WTC11 (cell line): ENCODE data around the gene CACNB4. TPM values are rescaled to one million over a fixed set of nuclear protein-coding genes. Genes with fewer than 3 reads are reported as not detected.
A peak's percentile ranks its signal among the peaks of the same experiment; 100 is the strongest.

Experiments
- ATAC-seq: fragments of 200-7000 bp; cut with Tn5 transposase; 2 replicates; pipeline ENCODE4 v1.10.0; 2021; ENCODE audit warnings: mild to moderate bottlenecking, moderate library complexity
- CTCF ChIA-PET: fragments of 300-600 bp; sonication (Branson Sonifier 250); formaldehyde crosslinking; loops from one replicate; lab custom pipeline; 2021; ENCODE audit warnings: antibody characterized with exemption; lab: Charles Lee
- POLR2A ChIA-PET: fragments of 350-600 bp; sonication (Branson Sonifier 250); formaldehyde crosslinking; loops from one replicate; lab custom pipeline; 2021; ENCODE audit warnings: antibody characterized with exemption; lab: Charles Lee
- DNase-seq: peaks from one replicate; pipeline ENCODE4 v3.0.0; 2021; ENCODE audit warnings: low spot score
- H3K27ac Mint-ChIP-seq: 2 replicates; pipeline ENCODE4 v1.8.0; 2021; ENCODE audit warnings: mixed read lengths
- H3K27me3 Mint-ChIP-seq: 2 replicates; pipeline ENCODE4 v1.8.0; 2021; ENCODE audit warnings: low read depth, mild to moderate bottlenecking, moderate library complexity, mixed read lengths
- H3K36me3 Mint-ChIP-seq: 2 replicates; pipeline ENCODE4 v1.8.0; 2021; ENCODE audit warnings: mixed read lengths
- H3K4me1 Mint-ChIP-seq: 2 replicates; pipeline ENCODE4 v1.8.0; 2022; ENCODE audit warnings: mixed read lengths
- H3K4me3 Mint-ChIP-seq: 2 replicates; pipeline ENCODE4 v1.8.0; 2021; ENCODE audit warnings: mild to moderate bottlenecking, moderate library complexity, mixed read lengths
- H3K9me3 Mint-ChIP-seq: 2 replicates; pipeline ENCODE4 v1.8.0; 2021; ENCODE audit warnings: mixed read lengths
- AR ChIP-seq: fragments of 250-450 bp; sonication (Bioruptor Pico); IDR thresholded peaks from 2 replicates; pipeline ENCODE4 v1.9.0; 2021; ENCODE audit warnings: mild to moderate bottlenecking
- CREM ChIP-seq: sonication (generic); formaldehyde crosslinking; IDR thresholded peaks from 2 replicates; pipeline ENCODE4 v1.8.1; 2022; ENCODE audit warnings: mild to moderate bottlenecking, missing genetic modification reagents, moderate library complexity
- E2F1 ChIP-seq: sonication (generic); formaldehyde crosslinking; IDR thresholded peaks from 2 replicates; pipeline ENCODE4 v1.8.0; 2022; ENCODE audit warnings: mild to moderate bottlenecking, missing genetic modification reagents
- E2F4 ChIP-seq: sonication (generic); formaldehyde crosslinking; IDR thresholded peaks from 2 replicates; pipeline ENCODE4 v1.8.1; 2022; ENCODE audit warnings: low read depth, mild to moderate bottlenecking, moderate library complexity, missing genetic modification reagents, borderline replicate concordance
- ERG ChIP-seq: fragments of 250-450 bp; sonication (Bioruptor Pico); IDR thresholded peaks from 2 replicates; pipeline ENCODE4 v1.8.0; 2021; ENCODE audit warnings: mild to moderate bottlenecking
- ESRRA ChIP-seq: sonication (generic); formaldehyde crosslinking; IDR thresholded peaks from 2 replicates; pipeline ENCODE4 v1.8.1; 2022; ENCODE audit warnings: mild to moderate bottlenecking, missing genetic modification reagents, borderline replicate concordance
- JAZF1 ChIP-seq: fragments of 250-450 bp; sonication (Bioruptor Pico); IDR thresholded peaks from 2 replicates; pipeline ENCODE4 v1.9.0; 2021; ENCODE audit warnings: moderate library complexity, mild to moderate bottlenecking, inconsistent platforms
- KAT7 ChIP-seq: sonication (generic); formaldehyde crosslinking; IDR thresholded peaks from 2 replicates; pipeline ENCODE4 v1.8.1; 2023; ENCODE audit warnings: missing genetic modification reagents, mild to moderate bottlenecking, borderline replicate concordance
- PRDM15 ChIP-seq: sonication (generic); formaldehyde crosslinking; IDR thresholded peaks from 2 replicates; pipeline ENCODE4 v1.8.0; 2022; ENCODE audit warnings: missing genetic modification reagents
- RORB ChIP-seq: fragments of 250-450 bp; sonication (Bioruptor Pico); IDR thresholded peaks from 2 replicates; pipeline ENCODE4 v1.9.0; 2021; ENCODE audit warnings: mild to moderate bottlenecking
- STAT6 ChIP-seq: sonication (generic); formaldehyde crosslinking; conservative IDR thresholded peaks from 2 replicates; pipeline ENCODE4 v1.8.1; 2023; ENCODE audit warnings: mild to moderate bottlenecking, low read depth, missing genetic modification reagents, moderate library complexity
- TEAD1 ChIP-seq: sonication (generic); formaldehyde crosslinking; IDR thresholded peaks from 2 replicates; pipeline ENCODE4 v1.8.0; 2022; ENCODE audit warnings: mild to moderate bottlenecking, missing genetic modification reagents
- TP53 ChIP-seq: sonication (generic); formaldehyde crosslinking; IDR thresholded peaks from 2 replicates; pipeline ENCODE4 v1.8.1; 2023; ENCODE audit warnings: mild to moderate bottlenecking, missing genetic modification reagents
- ZNF219 ChIP-seq: sonication (generic); formaldehyde crosslinking; IDR thresholded peaks from 2 replicates; pipeline ENCODE4 v1.8.0; 2023; ENCODE audit warnings: missing genetic modification reagents, mild to moderate bottlenecking, borderline replicate concordance
- ZNF263 ChIP-seq: sonication (generic); formaldehyde crosslinking; IDR thresholded peaks from 2 replicates; pipeline ENCODE4 v1.8.1; 2022; ENCODE audit warnings: low read depth, mild to moderate bottlenecking, moderate library complexity, missing genetic modification reagents
- ZNF423 ChIP-seq: fragments of 250-450 bp; sonication (Bioruptor Pico); IDR thresholded peaks from 2 replicates; pipeline ENCODE4 v2.1.2; 2022; ENCODE audit warnings: mild to moderate bottlenecking, moderate library complexity
- total RNA-seq: library from RNA; stranded (reverse); gene quantifications from 3 replicates; pipeline ENCODE4 v1.2.3, GENCODE V29; 2021

The CACNB4 gene
- total RNA-seq, 1 experiment from 2014 or later: 4.7 TPM

GRCh38 chr2:152051436-152051835, 47.4 kb downstream of the CACNB4 start (continued):
- TF ChIP-seq TEAD1 (CRISPR knock-in tag) (no peak), ZNF423 (CRISPR knock-in tag) (no peak)
- TF ChIP-seq, all 79 proteins: peak for 0

- Mint-ChIP-seq H3K4me1 (peaks cover 59% of the 10 kb centered on the region), H3K27ac (peak overlapping the region; percentile 71; the same call in 1 of the 2 replicates), H3K36me3 (no peaks in the 10 kb centered on the region), H3K4me3 (no peak overlapping the region), H3K9me3 (peaks cover 5% of the 10 kb centered on the region; the same call in 1 of the 2 replicates), H3K27me3 (peaks cover 15% of the 10 kb centered on the region)
- ATAC-seq (no peak), DNase-seq (no peak)
- CTCF ChIA-PET: interaction anchor here (1.2 kb wide), 1 partner anchor 239 kb away, joined by 3 read pairs; no protein-coding TSS in a partner anchor
- TF ChIP-seq E2F4 (no peak), ESRRA (CRISPR knock-in tag) (no peak), KAT7 (no peak), JAZF1 (CRISPR knock-in tag) (no peak)
- POLR2A ChIA-PET: no interaction called here
Measured at GRCh38 chr2:152050915-152051314, 47.9 kb downstream of the CACNB4 start.

GRCh38 chr2:152050341-152050740, 48.5 kb downstream of the CACNB4 start:
- peaks cover 54% of the 10 kb centered on the region for H3K4me1 Mint-ChIP-seq
- H3K4me3 Mint-ChIP-seq: peak overlapping the region; percentile 6; the same call in 1 of the 2 replicates

GRCh38 chr2:152049541-152049940, 49.3 kb downstream of the CACNB4 start:
- no peak overlapping the region for H3K4me3 Mint-ChIP-seq
- no peak; the same call in 1 of the 2 replicates for ATAC-seq
- no peaks in the 10 kb centered on the region for H3K36me3 Mint-ChIP-seq
- ChIA-PET CTCF (interaction anchor here (1.0 to 3.0 kb wide), 4 partner anchors 9 to 586 kb away, joined by 4 to 10 read pairs (median 4); partner anchors contain the start of gene STAM2), POLR2A (no interaction called here)
- no peak for DNase-seq
- peaks cover 15% of the 10 kb centered on the region for H3K27me3 Mint-ChIP-seq
- H3K4me1 Mint-ChIP-seq: peaks cover 53% of the 10 kb centered on the region
- peaks cover 2% of the 10 kb centered on the region; the same call in 1 of the 2 replicates for H3K9me3 Mint-ChIP-seq
- H3K27ac Mint-ChIP-seq: no peak overlapping the region
- TF ChIP-seq ZNF263 (CRISPR knock-in tag) (no peak), ERG (no peak), PRDM15 (CRISPR knock-in tag) (no peak), RORB (CRISPR knock-in tag) (no peak), STAT6 (CRISPR knock-in tag) (no peak), ZNF219 (no peak), E2F1 (CRISPR knock-in tag) (no peak), AR (no peak), CREM (CRISPR knock-in tag) (no peak)

More at GRCh38 chr2:152050341-152050740, 48.5 kb downstream of the CACNB4 start:
- POLR2A ChIA-PET: no interaction called here
- H3K27me3 Mint-ChIP-seq: peaks cover 15% of the 10 kb centered on the region
- TF ChIP-seq TP53 (CRISPR knock-in tag) (no peak), CREM (CRISPR knock-in tag) (0 out of 2 replicates have a peak, but pooled peaks have one; percentile 22), TEAD1 (CRISPR knock-in tag) (peak; percentile 49; the same call in 1 of the 2 replicates)
- H3K36me3 Mint-ChIP-seq: no peaks in the 10 kb centered on the region
- peaks cover 5% of the 10 kb centered on the region; the same call in 1 of the 2 replicates for H3K9me3 Mint-ChIP-seq
- peak; percentile 80 for ATAC-seq
- no peak for DNase-seq
- CTCF ChIA-PET: interaction anchor here (1.2 to 3.0 kb wide), 3 partner anchors 14 to 585 kb away, joined by 3 to 10 read pairs (median 5); no protein-coding TSS in a partner anchor
- peak overlapping the region; percentile 94 for H3K27ac Mint-ChIP-seq
